Suppressor macrophage treated with lipopolysaccharide for 4 hours (primary cell): ENCODE data around the gene MARCHF5.
"Not testable (repeated sequence)": the region's sequence is repeated elsewhere in the genome, so short reads cannot be mapped to it uniquely, and the experiment has no call there.

Source experiments
- DNase-seq: peaks from one replicate; pipeline ENCODE4 v3.0.0-alpha.2; 2020

Gene MARCHF5

DNA sequence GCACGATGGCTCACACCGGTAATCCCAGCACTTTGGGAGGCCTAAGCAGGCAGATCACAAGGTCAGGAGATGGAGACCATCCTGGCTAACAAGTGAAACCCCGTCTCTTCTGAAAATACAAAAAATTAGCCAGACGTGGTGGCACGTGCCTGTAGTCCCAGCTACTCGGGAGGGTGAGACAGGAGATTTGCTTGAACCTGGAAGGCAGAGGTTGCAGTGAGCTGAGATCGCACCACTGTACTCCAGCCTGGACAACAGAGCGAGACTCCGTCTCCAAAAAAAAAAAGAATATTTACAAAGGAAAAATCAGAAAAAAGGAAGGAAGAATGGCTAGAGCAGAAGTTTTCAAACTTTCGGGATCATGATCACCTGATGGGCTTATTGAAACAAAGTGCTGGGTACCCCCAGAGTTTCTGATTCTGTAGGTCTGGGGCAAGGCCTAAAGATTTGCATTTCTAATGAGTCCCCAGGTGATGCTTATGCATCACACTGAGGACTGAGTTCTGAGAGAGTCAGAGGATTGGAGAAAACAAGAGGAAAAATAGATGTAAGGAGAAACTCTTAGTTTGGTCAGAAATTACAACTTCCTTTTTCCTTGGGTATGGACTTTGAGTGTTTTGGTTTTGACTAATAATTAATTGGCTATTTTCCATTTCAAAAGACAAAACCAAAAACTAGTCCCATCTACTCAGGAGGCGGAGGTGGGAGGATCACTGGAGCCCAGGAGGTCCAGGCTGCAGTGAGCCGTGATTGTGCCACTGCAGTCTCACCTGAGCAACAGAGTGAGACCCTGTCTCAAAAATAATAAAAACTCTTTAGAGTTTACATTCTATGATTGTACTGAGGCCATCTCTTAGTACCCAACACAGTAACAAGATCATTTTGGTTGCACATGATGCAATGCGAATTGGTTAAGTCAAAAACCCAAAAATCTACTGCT lies 14.4 kb downstream of the MARCHF5 start:
- DNase-seq: no peak

DNA sequence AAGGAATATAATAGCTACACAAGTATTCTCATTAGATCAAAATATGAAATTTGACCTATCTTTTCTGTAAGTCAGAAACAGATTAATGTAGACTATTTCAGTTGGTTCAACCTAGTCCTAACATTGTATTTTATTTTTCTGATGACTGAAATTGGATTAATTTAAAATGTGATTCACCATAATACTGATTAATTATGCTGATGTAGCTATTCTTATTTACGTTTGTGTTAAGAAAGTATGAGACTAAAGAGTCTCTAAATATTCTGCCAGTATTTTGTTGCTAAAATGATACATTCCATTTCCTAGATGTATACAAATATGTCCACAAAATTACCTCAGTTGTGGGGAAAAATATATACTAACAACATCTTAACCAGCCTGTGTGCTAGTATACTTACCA lies 18.3 kb downstream of the MARCHF5 start:
- no peak for DNase-seq

DNA sequence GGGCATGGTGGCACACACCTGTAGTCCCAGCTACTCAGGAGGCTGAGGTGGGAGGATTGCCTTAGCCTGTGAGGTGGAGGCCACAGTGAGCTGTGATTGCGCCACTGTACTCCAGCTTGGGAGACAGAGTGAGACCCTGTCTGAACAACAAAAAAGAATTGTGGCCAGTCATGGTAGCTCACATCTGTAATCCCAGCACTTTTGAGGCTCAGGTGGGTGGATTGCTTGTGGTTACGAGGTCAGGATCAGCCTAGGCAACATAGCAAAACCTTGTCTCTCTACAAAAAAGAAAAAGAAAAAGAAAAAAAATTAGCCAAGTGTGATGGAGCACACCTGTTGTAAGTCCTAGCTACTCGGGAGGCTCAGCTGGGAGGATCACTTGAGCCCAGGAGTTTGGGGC lies 22.8 kb downstream of the MARCHF5 start:
- DNase-seq: no peak

DNA sequence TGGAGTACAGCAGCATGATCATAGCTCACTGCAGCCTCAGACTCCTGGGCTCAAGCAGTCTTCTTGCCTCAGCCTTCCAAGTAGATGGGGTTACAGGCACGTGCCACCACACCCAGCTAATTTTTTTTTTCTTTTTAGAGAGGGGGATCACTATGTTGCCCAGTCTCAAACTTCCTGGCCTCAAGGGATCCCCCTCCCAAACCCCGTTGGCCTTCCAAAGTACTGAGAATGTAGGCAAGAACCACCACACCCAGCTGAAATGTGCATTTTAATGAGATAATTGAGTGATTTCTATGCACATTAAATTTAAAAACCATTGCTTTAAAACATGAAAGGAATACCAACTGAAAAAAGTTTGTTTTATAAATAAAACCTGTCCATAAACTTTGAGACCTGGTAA lies 25.6 kb downstream of the MARCHF5 start:
- DNase-seq: no peak

DNA sequence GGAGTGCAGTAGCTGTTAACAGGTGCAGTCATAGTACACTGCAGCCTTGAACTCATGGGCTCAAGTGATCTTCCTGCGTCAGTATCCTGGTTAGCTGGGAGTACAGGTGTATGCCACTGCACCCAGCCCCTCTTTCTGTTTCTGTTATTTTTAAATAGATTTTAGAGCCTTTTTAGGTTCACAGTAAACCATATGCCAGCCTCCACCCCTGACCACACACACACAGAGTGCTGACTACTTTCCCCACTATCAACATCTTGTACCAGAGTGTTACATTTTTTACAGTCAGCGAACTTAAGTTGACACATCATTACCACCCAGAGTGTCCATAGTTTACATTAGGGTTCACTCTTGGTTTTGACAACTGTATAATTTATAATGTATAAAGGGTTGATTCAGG lies 32.1 kb downstream of the MARCHF5 start:
- DNase-seq: no peak

DNA sequence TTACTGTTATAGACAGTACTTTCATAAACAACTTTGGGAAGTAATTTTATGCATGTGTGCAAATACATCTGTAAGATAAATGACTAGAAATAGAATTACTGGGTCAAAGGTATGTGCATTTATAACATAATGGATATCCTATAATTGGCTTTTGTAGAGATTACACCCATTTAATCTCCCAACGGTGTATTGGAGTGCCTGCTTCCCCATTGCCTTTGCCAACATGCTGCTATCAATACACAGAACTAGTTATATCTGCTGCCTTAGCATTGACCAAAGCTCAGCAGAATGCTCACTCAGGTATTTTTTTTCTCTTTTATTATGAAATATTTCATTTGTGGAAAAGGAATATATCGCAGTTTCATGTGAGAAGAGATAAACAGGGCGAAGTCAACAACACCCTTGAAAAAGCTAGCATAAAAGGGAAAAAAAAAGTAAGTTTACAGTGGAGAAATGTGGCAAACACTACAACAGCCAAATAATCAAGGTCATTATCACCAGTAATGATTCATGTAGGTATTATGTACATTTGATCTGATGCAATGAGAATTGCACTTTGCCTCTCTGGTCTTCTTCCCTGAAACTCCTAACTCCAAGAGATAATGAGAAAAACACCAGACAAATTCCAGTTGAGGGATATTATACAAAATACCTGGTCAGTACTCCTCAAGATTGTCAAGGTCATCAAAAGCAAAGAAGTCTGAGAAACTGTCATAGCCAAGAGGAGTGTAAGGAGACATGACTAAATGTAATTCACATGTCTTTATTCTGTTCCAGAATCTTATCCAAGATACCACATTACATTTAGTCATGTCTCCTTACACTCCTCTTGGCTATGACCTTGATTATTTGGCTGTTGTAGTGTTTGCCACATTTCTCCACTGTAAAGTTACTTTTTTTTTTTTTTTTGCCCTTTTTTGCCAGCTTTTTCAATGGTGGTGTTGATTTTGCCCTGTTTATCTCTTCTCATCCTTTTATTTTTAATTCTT lies 36.8 kb downstream of the MARCHF5 start:
- DNase-seq: no peak

DNA sequence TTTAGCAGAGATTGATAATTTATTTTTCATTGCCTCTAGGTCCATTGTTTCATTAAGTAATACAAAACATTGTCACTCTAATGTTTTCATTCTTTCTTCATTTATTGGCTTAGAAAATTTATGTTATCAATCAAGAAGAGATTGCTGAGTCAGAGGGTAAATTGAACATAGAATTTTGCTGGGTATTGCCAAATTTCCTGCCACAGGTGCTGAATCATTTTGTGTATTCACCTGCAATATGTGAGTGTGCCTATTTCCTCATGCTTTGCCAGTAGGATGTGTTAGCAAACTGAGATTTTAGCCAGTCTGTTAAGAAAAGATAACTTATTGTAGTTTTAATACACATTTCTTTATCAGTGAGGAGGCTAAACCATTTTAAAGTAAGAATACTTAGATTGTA lies 38.0 kb downstream of the MARCHF5 start:
- DNase-seq: no peak

DNA sequence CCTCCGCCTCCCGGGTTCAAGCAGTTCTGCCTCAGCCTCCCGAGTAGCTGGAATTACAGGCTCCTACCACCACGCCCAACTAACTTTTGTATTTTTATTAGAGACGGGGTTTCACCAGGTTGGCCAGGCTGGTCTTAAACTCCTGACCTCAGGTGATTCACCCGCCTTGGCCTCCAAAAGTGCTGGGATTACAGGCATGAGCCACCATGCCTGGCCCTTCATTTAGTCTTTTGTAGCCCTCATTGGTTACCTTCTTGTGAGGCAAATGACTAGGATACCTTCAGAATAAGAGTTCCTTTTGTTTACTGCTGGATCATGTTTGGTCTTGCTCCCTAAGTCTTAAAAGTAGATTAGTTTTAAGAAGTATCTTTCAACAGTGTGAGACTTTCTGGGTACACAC lies 39.0 kb downstream of the MARCHF5 start:
- not testable (repeated sequence) for DNase-seq

DNA sequence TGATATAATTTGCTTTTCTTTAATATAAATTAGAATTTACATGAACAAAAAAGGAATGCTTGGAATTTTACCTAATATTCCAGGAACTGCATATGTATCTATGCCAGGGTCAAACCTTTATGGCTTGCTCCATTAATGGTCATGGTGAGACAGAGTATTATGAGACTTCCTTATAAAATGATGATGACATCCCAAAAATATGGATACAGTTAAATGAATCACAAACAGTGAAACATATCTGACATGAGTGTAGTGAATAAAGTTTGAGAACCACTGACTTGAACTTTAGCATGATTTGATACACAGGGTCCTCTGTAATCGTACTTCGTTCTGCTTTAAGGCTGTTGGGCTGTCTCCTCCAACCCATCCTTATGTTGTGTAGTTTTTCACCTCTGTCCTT lies 51.8 kb downstream of the MARCHF5 start:
- no peak for DNase-seq

DNA sequence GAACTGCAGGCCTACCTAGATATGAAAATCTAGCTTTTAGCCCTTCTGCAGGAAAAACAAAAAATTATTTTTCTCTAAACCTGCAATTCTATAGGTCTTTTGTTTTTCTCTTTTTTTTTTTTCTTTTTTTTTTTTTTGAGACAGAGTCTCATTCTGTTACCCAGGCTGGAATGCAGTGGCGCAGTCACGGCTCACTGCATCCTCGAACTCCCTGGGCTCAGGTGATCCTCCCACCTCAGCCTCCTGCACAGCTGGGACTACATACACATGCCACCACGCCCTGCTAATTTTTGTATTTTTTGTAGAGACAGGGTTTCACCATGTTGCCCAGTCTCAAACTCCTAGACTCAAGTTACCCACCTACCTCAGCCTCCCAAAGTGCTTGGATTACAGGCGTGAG lies 54.6 kb downstream of the MARCHF5 start:
- DNase-seq: not testable (repeated sequence)

DNA sequence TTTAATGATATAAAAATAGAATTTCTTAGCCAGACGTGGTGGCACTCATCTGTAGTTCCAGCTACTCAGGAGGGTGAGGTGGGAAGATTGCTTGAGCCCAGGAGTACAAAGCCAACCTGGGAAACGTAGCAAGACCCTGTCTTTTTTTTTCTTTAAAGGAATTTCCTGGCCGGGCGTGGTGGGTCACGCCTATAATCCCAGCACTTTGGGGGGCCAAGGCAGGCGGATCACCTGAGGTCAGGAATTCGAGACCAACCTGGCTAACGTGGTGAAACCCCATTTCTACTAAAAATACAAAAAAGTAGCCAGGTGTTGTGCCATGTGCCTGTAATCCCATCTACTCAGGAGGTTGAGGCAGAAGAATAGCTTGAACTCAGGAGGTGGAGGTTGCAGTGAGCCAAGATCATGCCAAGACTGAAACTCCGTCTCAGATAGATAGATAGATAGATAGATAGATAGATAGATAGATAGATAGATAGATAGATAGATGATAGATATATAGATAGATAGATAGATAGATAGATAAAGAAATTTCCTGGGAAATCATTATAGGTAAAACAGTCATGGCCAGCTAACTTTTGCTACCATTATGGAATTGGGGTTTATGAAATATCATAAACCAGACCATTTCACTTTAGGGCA lies 56.2 kb downstream of the MARCHF5 start:
- not testable (repeated sequence) for DNase-seq

DNA sequence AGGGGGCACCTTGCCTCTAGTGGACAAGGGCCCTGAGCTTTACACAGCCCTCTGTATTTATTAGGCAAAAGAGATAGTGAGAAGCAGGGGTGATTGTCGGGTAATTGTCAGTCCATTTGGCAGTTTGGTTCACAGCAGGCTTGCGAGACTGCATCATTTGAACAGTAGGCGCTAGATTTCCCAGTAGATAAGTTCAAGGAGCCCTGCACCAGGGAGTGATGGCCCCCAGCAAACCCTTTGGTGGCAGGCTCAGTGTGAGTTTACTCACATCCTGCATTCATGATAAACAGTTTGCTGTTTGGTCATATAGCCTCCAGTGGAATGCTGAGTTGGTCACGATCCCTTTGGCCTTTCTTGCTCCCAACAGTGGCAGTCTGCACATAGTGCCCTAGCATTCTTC lies 59.4 kb downstream of the MARCHF5 start:
- DNase-seq: no peak

DNA sequence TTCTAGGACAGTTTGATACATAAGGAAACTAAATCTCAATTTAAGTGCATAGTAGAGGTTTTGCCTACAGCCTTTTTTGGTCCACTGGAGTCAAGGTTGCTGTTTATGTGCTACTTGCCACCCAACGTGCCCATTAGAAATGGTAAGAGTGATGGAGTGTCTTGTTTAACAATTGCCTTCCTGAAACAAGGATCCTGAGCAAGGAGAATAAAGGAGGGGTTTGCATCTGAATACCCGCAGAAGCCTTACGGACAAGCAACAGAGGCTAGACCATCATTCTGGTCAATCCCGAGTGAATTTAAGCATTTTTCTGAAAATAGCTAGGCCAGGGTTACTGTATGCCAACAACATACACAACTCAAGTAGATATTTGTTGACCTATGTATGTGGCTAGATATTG lies 63.6 kb downstream of the MARCHF5 start:
- DNase-seq: no peak

DNA sequence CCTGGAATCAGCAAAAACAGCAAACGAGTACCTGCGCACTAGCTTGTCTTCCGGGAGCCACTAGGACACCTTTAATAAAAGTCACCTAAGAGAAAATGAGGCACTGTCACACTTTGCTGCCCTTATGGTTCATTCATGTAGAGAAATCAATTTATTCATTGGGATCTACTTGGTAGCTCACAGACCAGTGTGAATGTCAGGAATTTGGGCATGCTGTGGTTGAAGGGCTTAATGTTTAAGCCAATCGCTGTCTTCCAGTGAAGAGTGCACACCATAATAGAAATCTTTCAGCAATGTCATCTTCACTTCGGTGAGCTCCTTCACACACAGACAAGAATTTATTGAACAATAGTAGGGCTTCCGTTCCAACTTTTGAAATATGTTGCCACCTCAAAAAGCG lies 65.1 kb downstream of the MARCHF5 start:
- no peak for DNase-seq

DNA sequence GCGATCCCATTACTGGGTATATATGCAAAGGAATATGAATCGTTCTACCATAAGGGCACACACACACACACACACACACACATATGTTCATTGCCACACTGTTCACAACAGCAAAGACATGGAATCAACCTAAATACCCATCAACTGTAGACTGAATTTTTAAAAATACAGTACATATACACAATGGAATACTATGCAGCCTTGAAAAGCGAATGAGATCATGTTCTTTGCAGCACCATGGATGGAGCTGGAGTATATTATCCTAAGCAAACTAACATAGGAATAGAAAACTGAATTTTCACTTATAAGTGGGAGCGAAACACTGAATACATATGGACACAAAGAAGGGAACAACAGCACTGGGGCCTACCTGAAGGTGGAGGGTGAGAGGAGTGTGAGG lies 72.5 kb downstream of the MARCHF5 start:
- no peak for DNase-seq

DNA sequence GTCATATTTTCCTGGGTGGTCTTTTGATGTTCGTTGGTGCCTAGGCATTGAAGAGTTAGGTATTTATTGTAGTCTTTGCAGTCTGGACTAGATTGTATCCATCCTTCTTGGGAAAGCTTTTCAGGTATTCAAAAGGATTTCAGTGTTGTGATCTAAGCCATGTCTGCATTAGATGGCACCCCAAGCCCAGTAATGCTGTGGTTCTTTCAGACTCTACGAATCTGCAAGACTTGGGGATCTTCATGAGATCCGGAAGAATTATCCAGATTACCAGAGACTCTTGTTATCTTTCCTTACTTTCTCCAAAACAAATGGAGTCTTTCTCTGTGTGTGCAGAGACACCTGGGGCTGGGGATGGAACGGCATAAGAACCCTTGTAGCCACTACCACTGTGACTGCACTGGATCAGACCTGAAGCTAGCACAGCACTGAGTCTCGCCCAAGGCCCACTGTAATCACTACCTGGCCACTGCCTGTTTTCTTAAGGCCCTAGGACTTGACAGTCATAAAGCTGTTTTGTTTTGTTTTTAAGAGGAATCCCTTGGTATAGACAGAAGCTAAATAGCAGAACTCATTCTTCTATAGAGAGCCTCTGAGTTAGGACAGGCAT lies 75.5 kb downstream of the MARCHF5 start:
- no peak for DNase-seq

DNA sequence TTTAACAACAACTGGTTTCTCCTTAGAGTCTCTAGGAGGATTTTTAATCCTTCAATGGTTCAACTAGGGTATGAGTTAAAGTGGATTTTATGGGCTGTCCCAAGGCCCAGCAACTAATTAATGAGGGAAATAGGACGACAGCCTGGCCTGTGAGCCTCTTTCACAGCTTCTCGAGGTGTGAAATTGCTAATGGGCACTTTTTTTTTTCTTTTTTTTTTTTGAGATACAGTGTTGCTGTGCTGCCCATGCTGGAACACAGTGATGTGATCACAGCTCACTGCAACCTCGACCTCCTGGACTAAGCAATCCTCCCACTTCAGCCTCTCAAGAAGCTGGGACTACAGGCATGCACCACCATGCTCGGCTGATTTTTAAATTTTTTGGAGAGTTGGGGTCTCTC lies 87.0 kb downstream of the MARCHF5 start:
- no peak for DNase-seq

DNA sequence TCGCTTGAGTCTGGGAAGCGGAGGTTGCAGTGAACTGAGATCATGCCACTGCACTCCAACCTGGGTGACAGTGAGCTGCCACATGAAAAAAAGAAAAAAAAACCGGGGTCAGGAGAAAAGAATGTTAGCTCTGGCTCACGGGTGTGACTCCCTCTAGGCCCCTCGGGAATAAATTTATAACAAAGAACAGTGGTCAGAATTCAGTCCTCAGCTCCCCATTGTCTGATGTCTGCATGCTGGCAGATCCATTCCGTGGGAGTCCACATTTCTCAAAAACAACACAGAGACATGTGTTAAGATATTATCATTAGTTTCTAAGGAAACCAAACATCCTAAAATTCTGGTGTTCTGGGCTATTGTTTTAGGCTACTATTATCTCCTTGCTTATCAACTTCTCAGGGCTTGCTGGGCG lies 90.6 kb downstream of the MARCHF5 start:
- no peak for DNase-seq

DNA sequence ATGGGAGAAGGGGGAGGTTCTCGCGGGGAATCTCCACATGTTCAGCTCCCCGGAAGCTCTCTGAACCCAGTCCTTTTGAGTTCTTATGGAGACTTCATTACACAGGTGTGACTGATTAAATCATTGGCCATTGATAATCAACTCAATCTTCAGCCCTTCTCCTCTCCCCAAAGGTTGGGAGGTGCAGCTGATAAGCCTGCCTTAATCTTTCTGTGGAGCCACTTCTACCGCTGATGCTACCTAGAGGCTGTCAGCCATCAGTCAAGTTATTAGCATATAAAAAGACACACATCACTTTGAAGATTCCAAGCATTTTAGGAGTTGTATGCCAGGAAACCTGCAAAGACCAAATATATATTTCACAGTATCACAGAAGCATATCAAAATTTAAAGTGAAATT lies 91.7 kb downstream of the MARCHF5 start:
- DNase-seq: no peak

DNA sequence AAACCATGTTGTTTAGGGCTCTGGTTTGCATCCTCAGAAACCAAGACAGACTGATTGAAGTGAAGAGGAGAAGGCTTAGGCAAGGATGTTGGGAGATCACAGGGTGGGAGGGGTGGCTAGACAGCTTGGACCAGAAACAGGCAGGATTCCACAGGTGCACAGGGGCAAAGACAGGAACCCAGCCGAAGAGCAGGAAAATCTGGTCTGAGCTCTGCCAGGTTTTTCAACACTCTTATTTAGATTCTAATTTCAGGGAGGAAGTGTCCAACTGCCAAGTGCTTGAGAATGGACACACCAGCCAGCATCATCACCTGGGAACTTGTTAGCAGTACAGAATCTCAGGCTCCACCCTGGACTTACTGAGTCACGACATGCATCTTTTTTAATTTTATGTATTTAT lies 93.8 kb downstream of the MARCHF5 start:
- DNase-seq: no peak

DNA sequence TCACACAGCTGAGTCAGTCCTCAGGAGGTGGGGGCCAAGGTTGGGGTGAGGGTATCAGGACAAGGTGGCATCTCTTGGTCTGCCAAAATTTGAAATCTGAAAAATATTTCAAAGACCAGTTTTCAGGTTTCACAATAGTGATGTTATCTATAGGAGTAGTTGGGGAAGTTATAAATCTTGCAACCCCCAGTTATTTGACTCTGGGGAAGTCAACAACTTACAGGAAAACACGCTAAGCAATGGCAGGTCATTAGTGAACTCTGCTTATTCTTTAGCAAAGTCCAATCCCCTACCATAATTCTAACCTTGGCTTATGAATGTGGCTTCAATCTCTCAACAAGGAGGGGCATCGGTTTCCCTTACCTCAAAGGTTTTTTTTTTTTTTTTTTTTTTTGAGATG lies 94.9 kb downstream of the MARCHF5 start:
- DNase-seq: no peak

DNA sequence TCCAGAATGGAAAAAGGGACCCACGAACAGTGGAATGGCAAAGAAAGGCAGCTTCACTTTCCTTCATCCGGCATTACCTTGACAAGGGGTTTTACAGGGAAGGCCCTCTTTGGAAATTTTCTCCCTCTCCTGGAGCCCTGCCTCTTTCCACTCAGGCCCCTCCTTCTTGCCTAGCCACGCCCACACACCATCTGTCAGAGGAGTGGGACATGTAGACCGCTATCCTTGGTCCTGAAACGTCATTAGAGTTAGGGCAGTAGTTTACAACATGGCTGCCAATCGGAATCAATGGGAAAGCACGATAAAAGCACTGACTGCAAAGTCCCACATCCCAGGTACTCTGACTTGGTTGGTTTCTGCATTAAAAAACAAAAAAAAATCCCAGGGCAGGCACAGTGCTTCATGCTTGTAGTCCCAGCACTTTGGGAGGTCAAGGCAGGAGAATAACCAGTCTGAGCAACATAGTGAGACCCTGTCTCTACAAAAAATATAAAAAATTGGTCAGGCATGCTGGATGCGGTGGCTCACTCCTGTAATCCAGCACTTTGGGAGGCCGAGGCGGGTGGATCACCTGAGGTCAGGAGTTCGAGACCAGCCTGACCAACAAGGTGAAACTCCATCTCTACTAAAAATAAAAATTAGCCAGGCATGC lies 96.4 kb downstream of the MARCHF5 start:
- DNase-seq: peak; percentile 33
